ENCODE data around the gene LRCOL1. TPM values are rescaled to one million over a fixed set of nuclear protein-coding genes. Genes with fewer than 3 reads are reported as not detected.

The LRCOL1 gene
- polyA plus RNA-seq, 3 donors: 1.4 to 2.2 (median 1.9) TPM

DNA sequence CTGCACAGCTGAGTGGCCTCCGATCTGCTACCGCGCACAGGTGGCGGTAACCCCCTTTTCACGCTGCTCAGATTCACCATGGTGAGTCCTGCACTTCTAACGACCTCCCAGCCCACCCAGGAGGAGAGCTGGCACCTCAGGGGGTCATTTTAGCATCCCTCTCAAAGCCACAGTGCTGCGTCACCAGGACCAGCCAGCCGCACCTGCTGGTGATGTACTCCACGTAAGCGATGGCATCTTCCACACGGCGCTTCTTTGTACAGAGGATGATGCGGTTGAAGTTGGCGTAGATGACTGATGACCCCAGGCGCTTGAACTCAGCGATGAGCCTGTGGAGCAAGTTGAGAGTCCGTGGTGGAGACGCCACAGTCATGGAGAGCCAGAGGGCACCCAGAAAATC is 27.4 kb upstream of the LRCOL1 start:
- DNase-seq (ENCODE audit: low read depth in 3 of 3, low spot score in 2 of 3): no peak

DNA sequence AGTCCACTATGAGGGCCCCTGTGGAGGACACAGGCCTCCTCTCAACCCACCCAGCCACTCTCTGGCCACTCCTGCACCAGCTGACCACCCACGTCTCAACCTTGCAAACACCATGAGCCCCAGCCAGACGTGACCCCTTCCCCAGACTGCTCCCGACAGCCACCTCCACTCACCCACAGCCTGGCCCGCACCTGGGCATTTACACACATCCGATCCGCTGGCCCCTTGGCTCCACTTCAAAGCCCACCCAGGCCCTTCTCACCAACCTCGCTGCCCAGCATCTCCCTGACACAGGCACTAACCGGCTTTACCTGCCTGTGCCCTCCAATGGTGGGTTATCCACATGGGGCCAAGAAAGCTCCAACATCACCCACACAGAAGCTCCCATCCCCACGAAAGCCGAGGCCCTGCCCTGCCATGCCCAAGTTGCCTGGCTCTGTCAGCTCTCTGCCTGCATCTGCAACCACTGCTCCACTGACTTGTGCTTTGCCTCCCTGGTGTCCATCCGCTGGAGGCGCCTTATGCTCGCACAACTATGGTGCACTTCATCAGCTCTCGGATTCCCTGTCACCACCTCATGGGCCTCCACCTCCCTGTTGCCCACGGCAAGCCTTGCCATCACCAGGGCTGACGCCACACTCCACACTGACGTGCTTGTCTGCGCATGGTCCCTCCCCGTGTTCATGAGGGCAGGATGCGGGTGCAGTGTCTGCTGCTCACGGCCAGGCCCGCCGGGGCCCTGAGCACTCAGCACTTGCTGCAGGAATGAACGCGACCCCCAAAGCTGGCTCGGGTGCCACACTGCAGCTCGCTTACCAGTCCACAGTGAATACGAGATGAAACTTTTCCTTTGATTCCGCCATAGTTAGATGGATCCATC is 24.9 kb upstream of the LRCOL1 start:
- no peak for DNase-seq (ENCODE audit: low read depth in 3 of 3, low spot score in 2 of 3)

GRCh38 chr12:132634411-132634990 is 24.1 kb upstream of the LRCOL1 start:
- DNase-seq (ENCODE audit: low read depth in 3 of 3, low spot score in 2 of 3): no peak

DNA sequence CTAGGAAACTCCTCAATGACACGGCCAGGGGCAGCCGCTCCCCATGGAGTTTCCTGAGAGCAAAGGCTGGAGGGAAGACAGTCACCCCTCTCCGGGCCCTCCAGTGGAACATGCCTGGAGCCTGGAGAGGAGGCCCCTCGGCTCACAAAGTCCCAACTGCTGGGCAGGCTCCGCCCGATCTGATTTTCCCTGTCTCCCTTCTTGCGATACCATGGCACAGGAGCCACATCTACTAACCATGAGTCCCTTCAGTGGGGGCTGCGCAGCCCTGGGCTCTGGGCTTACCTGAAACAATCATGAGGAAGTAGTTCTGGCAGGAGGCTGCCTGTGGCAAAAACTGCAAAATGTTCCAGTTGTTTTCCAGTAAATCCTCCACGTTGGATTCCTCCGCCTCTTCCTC is 23.5 kb upstream of the LRCOL1 start:
- no peak for DNase-seq (ENCODE audit: low read depth in 3 of 3, low spot score in 2 of 3)

GRCh38 chr12:132633398-132633797 is 23.0 kb upstream of the LRCOL1 start:
- DNase-seq (ENCODE audit: low read depth in 3 of 3, low spot score in 2 of 3): no peak

DNA sequence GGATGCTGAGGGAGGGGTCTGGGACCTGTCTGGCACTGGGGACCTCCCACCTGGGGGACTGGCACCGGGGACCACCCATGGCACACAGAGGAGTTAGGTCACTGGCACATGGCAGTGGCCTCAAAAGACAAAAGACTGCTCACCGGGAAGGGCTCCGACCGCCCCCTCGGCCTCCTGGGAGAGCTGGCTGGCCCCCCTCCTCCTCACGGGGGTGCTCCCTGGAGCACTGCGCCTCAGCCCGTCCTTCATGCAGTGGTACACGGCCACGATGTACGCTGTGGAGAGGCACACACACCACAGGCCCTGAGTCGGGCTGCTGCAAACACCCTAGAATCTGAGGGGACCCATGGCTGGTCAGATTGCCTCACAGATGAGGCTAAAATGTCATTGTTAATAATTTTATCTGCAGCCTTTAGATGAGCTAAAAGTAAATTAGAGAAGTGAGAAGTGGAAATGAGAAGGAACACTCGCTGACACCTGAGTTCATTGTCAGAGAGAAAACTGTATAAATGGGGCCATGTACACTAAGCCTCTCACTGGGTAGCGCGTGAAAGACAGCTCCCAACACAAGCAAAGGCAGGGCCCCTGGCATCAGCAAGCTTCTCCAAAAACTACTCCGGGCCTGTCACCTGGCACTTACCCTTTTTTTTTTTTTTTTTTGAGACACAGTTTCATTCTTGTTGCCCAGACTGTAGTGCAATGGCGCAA is 22.3 kb upstream of the LRCOL1 start:
- DNase-seq (ENCODE audit: low read depth in 3 of 3, low spot score in 2 of 3): no peak

GRCh38 chr12:132631666-132632065 is 21.3 kb upstream of the LRCOL1 start:
- DNase-seq (ENCODE audit: low read depth in 3 of 3, low spot score in 2 of 3): no peak

DNA sequence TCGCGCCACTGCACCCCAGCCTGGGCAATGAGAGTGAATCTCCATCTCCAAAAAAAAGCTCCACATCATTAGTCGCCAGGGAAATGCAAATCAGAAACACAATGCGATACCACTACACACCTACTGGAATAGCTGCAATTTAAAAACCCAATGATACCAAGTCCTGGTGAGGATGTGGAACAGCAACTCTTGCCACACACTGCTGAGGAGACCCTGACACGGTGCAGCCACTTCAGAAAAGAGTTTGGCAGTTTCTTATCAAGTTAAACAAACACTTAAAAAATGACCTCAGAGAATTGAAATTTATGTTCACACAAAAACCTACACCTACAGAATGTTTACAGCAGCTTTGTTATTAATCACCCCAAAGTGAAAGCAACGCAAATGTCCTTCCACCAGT is 20.3 kb upstream of the LRCOL1 start:
- DNase-seq (ENCODE audit: low read depth in 3 of 3, low spot score in 2 of 3): no peak

DNA sequence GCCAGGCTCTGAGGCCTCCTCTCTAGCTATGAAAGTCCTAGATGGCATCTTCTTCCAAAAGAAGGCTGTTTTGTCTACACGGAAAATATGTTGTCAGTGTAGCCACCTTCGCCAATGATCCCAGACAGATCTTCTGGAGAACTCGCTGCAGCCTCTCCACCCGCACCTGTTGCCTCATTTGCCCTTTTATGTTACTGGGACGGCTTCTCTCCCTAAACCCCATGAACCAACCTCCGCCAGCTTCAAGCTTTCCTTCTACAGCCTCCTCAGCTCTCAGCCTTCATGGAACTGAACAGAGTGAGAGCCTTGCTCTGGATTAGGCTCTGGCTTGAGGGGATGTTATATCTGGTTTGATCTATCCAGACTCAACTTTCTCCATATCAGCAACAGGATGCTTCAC is 18.9 kb upstream of the LRCOL1 start:
- DNase-seq (ENCODE audit: low read depth in 3 of 3, low spot score in 2 of 3): no peak

DNA sequence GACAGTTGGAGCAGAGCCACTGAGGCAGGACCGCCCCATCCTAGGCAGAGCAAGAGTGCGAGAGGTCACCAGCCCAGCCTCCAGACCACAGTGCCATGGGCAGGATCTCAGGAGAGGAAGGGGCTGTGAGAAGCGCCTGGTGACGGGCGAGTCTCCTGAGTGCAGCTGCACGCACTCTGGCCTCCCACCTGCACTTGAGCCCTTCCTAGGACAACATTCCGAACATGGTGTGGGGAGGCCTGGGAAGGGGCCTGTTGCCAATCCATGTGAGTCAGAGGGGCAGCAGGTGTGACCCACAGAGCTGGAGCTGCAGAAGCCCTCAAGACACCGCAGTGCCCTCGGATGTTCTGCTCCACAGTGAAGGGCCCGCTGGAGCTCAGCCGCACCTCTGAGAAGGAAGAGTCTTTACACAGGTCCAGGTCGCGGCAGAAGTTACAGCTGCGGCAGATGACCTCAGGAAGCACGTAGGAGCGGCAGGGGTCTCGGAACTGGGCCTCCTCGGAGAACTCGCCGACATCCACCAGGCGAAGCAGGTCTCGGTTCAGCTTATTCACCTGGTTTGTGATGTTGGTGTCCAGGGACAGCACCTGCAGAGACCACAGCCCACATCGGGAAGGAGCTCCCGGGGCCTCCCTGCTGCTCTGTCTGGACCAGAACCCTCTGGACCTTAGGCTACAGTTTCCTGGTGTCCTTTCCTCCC is 15.5 kb upstream of the LRCOL1 start:
- DNase-seq (ENCODE audit: low read depth in 3 of 3, low spot score in 2 of 3): no peak

DNA sequence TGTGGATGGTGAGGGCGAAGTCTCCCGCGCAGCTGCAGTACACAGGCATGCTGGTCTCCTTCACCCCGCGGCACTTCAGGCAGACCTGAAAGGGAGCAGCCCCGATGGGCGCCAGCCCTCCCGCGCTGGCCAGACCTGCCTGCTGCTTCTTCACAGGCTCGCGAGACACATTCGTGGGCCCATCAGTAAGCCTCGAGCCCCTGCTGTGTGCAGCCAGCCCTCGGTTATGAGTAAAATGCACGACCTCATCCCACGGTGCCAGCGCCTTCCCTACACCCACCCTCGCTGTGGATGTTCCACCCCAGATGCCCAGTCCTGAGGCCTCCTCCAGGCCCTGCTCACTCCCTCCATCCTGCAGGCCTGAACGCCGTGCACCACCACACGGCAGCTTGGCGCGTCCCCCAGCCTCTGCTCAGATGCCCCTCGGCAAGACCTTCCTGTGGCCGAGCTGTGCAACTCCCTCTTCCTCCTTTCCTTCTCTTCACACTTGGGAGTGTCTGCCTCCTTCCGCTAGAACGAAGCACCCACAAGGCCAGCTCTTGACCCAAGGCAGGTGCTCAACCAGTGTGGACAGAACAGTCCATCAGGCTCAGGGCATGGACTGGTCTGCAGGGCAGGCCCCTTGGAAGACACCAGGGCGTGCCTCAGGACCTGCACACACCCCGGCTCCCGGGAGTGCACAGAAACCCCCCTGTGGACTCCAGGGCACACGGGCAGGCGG is 14.7 kb upstream of the LRCOL1 start:
- no peak for DNase-seq (ENCODE audit: low read depth in 3 of 3, low spot score in 2 of 3)

- DNase-seq (ENCODE audit: low read depth in 3 of 3, low spot score in 2 of 3): no peak
Observed at GRCh38 chr12:132624186-132624855, 13.9 kb upstream of the LRCOL1 start.

GRCh38 chr12:132623072-132623869 is 12.9 kb upstream of the LRCOL1 start:
- no peak for DNase-seq (ENCODE audit: low read depth in 3 of 3, low spot score in 2 of 3)

- no peak for DNase-seq (ENCODE audit: low read depth in 3 of 3, low spot score in 2 of 3)
Observed at GRCh38 chr12:132622437-132623071, 12.2 kb upstream of the LRCOL1 start.

DNA sequence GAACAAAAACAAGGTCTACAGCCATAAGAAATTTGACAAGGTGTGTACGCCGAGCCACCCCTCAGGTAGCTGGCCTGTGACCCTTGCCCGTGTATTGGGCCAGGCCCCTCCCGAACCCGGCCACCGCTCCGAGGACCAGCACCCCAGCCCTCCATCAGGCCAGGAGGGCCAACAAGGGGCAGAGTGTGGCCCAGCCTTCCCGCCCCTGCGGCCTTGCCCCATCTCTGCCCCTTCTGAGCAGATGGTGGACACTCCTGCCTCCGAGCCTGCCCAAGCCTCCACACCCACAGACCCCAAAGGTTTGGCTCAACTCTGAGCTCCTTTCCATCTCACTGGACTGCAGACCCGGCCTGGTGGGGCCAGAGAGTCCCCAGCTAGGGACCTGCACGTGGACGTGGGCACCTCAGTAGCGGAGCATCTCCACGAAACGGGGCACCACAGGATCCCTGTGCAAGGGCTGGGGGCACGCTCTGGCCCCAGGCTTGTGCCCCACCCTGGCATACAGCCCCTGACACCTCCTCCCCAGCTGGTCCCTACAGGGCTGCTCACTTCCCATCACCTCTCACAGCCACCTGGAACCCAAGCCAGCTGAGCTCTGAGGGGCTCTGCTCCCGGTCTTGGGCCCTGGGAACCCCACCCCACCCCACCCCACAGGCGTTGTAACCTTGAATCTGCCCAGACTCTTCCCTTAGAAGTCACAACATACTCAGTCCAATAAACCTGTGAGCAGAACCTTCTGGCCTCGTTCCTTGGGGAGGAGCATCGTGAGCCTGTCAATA is 11.5 kb upstream of the LRCOL1 start:
- no peak for DNase-seq (ENCODE audit: low read depth in 3 of 3, low spot score in 2 of 3)

GRCh38 chr12:132620899-132621656 is 10.7 kb upstream of the LRCOL1 start:
- no peak for DNase-seq (ENCODE audit: low read depth in 3 of 3, low spot score in 2 of 3)

All from right renal cortex interstitium (tissue), 3 donors.